Measurements from ENCODE around the gene ZNF407. TPM values are rescaled to one million over a fixed set of nuclear protein-coding genes. Genes with fewer than 3 reads are reported as not detected.

Gene ZNF407
- total RNA-seq, 1 donor from 2014 or later: 13.5 TPM

- DNase-seq (ENCODE audit: low read depth, low spot score): no peak
These were observed 76.8 kb downstream of the ZNF407 start for GRCh38 chr18:74674487-74674886.

- DNase-seq (ENCODE audit: low read depth, low spot score): no peak
These were observed 81.5 kb downstream of the ZNF407 start for GRCh38 chr18:74679006-74679678.

GRCh38 chr18:74679679-74680076 lies 82.0 kb downstream of the ZNF407 start:
- no peak for DNase-seq (ENCODE audit: low read depth, low spot score)

GRCh38 chr18:74682141-74682990 lies 84.7 kb downstream of the ZNF407 start:
- DNase-seq (ENCODE audit: low read depth, low spot score): no peak

- DNase-seq (ENCODE audit: low read depth, low spot score): no peak
These were observed 85.3 kb downstream of the ZNF407 start for GRCh38 chr18:74682991-74683297.

GRCh38 chr18:74683573-74683972 lies 85.9 kb downstream of the ZNF407 start:
- DNase-seq (ENCODE audit: low read depth, low spot score): no peak

- no peak for DNase-seq (ENCODE audit: low read depth, low spot score)
These were observed 91.6 kb downstream of the ZNF407 start for GRCh38 chr18:74689251-74689650.

- no peak for DNase-seq (ENCODE audit: low read depth, low spot score)
These were observed 94.8 kb downstream of the ZNF407 start for GRCh38 chr18:74692367-74693013.

- DNase-seq (ENCODE audit: low read depth, low spot score): no peak
These were observed 96.8 kb downstream of the ZNF407 start for GRCh38 chr18:74694436-74694835.

GRCh38 chr18:74695170-74695569 lies 97.5 kb downstream of the ZNF407 start:
- DNase-seq (ENCODE audit: low read depth, low spot score): no peak

GRCh38 chr18:74698881-74699280 lies 101.2 kb downstream of the ZNF407 start:
- no peak for DNase-seq (ENCODE audit: low read depth, low spot score)

- no peak for DNase-seq (ENCODE audit: low read depth, low spot score)
These were observed 101.8 kb downstream of the ZNF407 start for GRCh38 chr18:74699455-74699854.

GRCh38 chr18:74702950-74703349 lies 105.3 kb downstream of the ZNF407 start:
- DNase-seq (ENCODE audit: low read depth, low spot score): no peak

GRCh38 chr18:74708169-74708568 lies 110.5 kb downstream of the ZNF407 start:
- DNase-seq (ENCODE audit: low read depth, low spot score): no peak

GRCh38 chr18:74709452-74709851 lies 111.8 kb downstream of the ZNF407 start:
- no peak for DNase-seq (ENCODE audit: low read depth, low spot score)

- DNase-seq (ENCODE audit: low read depth, low spot score): no peak
These were observed 116.5 kb downstream of the ZNF407 start for GRCh38 chr18:74714120-74714519.

GRCh38 chr18:74714791-74715190 lies 117.1 kb downstream of the ZNF407 start:
- no peak for DNase-seq (ENCODE audit: low read depth, low spot score)

- DNase-seq (ENCODE audit: low read depth, low spot score): no peak
These were observed 117.6 kb downstream of the ZNF407 start for GRCh38 chr18:74715306-74715705.

GRCh38 chr18:74715865-74716712 lies 118.4 kb downstream of the ZNF407 start:
- DNase-seq (ENCODE audit: low read depth, low spot score): no peak

- no peak for DNase-seq (ENCODE audit: low read depth, low spot score)
These were observed 120.6 kb downstream of the ZNF407 start for GRCh38 chr18:74718312-74718711.

- no peak for DNase-seq (ENCODE audit: low read depth, low spot score)
These were observed 124.6 kb downstream of the ZNF407 start for GRCh38 chr18:74722237-74722636.

GRCh38 chr18:74724186-74724585 lies 126.5 kb downstream of the ZNF407 start:
- no peak for DNase-seq (ENCODE audit: low read depth, low spot score)

All from pulmonary artery endothelial cell (primary cell).